NCI-H128 (cell line): Measurements from ENCODE around the gene TMEM154.

Experiments used
- DNase-seq: peaks from one replicate; lab custom pipeline; 2025; ENCODE audit not compliant: unreplicated experiment; lab: John Stamatoyannopoulos, UW

The TMEM154 gene

DNA sequence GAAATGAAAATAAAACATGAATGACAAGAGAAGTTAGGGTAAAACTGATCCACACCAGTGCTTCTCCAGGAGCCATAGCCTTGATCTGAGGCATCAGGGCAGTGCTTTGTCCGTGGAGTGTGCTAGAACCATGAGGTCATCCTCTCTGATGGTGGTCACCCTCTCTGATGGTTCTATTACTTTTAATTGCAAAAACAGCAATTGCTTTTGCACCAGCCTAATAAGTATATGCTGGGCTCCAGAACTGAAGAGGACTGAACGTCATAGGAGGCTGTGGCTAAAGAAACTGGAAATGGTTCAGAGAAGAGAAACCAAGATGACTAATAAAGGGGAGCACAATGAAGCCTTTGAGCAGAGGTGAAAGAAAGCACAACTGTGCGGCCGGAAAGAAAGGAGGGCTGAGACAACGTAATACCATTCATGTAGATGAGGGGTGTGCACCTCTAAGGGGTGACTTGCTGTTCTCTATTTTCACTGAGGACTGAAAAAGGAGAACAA is 17.0 kb upstream of the TMEM154 start:
- DNase-seq: no peak

DNA sequence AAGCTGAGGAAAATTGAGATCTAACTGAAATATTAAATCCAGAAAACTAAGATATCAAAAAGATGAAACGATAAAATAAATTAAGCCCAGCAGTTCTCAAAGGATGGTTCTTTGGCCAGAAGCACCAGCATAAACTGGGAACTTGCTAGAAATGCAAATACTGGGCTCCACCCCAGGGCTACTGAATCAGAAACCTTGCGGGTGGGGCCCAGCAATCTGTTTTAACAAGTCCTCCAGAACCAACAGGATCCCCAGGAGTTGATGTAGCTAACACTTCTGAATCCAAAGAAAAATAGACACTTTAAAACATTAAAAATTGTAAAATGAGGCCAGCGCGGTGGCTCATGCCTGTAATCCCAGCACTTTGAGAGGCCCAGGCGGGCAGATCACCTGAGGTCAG is 14.1 kb upstream of the TMEM154 start:
- DNase-seq: no peak

DNA sequence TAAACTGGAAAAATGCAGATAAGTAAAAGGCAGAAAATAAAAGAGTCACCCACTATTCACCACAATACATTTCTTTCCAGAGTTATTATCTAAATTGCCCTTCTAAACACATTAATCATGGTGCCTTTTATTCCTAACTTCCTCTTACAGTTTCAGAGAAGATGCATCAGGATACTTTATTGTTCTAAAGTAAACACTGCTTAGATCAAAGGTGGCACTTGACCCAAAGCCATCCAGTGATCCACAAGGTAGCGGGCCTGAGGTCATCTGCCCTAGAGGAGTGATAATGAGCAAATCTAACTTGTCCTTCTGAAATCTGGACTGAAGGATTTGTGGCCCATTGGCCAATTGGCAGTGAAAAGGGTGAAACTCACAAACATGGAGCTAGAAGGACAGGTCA is 12.0 kb upstream of the TMEM154 start:
- DNase-seq: no peak

DNA sequence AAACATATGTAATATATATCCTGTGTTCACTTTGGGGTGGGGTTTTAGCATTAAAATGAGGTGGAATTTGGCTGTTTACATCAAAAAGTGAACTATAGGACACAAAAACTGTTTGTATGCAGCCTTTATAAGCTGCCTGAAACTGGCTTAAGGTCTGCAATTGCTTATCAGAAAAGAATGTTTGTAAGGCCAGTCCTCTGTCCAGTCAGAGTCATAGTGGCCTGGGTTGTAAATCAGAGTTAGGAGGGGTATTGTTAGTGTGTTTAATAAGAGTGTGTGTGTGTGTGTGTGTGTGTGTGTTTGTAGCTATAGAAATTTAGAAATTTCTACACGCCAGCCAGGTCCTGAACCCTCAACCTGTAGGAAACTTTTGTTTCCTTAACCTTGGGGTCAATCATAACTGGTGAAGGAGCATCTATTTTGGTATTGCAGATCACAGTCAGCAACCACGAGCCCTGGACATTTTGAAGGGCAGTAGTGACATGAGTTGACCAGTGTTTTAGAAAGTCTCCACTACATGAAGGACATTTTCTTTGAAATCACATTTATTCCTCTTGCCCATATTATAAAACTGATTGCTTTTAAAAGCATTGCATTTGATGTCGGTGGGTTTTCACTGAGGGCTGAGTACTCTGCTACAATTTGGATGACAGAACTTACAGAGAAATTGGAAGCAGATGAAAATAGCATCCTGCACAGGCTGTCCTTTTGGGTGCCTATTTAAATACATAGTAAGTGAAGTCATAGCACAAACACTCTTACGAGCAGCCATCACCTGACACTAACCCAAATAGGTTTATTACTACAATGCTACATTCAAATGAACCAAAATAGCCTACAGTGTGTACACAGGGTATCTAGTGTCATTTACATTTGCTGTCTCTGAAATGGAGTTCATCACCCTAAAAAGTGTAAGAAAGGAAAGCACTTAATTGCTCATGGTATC is 11.2 kb upstream of the TMEM154 start:
- no peak for DNase-seq

DNA sequence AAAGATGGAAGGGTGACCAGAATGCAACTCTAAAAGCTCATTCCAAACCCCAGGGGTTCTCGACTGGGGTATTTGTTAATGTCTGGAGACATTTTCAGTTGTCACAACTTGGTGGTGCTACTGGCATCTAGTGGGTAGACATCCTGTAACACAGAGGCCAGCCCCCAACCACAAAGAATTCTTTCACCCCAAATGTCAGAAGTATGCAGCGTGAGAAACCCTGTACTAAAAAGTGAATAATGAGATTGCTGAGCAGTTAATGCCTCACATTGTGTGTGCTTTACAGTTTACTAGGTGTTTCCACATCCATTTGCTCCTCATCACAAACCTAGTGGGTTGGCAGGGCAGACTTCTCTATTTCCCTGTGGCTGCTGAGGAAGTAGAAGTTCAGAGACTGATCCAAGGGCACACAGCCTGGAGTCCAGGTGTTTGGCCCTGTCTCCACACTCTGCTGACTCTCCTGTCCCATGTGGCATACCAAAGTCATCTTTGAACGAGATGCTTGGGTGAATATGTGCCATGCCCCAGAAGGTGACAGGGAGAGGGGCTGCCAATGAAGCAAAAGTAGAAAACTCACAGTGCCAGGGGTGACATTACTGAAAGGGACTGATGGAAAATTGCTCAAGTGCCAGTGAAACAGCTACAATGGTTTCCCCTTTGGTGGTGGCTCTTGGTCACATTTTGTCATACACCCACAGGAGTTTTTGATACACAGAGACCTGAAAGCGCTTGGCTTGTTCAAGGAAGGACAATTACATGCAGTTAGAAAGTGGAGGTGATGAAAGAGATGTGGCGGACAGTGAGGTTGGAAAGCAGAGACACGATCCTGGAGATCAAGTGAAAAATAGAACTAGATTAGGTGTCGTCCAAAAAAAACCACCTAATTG is 10.1 kb upstream of the TMEM154 start:
- no peak for DNase-seq

DNA sequence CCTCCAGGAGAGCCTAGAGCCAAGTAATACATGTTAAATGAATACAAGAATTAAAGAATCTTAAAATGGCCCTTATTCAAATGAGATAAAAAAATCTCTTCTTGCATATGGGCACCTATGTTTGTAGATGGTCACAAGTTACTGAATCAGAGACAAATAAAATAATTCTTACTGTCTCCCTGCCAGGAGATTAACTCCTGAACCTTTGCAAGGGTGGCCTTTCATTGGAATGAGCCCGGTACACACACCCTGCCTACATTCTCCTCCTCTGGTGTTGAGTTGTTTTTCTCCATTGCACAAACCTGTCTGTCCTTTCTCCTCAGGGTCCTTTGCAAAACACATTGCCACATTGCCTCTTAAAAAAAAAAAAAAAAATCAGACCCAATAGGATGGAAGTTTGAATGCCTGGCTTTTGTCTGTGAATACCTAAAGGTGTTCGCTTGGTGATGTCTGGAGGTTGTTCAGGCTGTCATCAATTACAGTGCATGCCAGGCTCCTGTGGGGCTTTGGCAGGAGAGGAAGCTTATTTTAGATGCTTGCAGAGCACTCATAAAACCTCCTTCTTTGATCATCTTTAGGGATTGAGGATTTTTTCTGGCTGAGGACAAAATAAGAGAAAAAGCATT is 8.3 kb upstream of the TMEM154 start:
- DNase-seq: no peak

DNA sequence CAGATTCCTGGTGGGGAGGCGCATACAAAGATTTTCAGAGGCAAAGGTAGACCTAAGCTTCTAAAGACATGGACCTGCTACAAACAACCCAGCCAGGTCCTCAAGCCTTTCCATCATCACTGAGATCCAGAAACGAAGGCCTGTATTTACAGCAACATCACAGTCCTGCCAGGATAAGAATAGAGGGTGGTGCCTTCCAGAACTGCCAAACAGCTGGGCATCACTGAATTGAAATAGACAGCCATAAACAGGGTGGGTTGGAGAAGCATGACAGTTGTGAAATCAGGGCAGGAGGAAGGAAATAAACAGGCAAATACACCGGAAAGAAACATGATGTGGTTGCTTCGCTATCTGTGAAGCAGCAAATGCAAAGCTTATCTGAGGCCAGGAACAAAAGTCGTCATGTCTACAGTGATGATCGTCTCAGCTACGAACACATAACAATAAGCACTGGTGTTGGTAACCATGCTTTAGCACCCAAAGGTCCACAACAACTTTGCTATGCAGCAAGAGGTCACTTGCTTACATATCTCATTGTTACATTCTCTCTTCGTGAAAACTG is 6.7 kb upstream of the TMEM154 start:
- no peak for DNase-seq

DNA sequence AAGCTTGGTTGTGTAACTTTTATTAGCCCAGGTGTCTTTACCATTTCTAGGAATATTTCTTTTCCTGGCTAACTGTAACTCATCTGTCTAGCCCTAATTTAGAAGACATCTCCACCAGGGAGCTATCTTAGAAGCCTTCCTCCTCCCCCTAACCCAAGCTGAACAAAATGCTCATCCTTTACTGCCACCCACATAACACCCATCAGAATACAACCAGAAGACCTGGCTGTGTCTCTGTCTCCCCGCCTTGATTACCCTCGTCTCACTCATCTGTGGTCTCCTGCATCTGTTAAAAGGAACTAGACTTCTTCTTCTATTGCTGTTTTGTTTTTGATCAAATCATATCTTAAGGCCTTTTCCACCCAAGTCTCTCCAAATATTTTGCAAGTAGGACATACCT is 4.8 kb upstream of the TMEM154 start:
- no peak for DNase-seq

DNA sequence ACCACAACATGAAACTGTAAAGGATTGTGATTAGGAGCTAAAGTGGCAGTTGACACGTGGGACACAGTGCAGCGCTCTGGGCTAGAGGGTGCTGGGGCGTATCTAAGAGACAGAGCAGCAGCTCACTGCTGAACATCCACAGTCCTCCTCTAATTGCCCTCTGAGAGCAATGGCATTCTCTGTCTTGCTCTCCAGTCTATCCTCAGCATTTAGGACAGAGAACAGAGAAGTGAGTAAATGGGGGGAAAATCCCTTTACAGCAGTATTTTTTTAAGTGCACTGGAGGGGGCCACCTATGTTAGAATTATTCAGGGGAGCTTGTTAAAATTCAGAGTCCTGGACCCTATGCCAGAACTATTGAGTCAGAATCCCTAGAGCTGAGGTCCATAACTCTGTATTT is 4.2 kb upstream of the TMEM154 start:
- DNase-seq: no peak

DNA sequence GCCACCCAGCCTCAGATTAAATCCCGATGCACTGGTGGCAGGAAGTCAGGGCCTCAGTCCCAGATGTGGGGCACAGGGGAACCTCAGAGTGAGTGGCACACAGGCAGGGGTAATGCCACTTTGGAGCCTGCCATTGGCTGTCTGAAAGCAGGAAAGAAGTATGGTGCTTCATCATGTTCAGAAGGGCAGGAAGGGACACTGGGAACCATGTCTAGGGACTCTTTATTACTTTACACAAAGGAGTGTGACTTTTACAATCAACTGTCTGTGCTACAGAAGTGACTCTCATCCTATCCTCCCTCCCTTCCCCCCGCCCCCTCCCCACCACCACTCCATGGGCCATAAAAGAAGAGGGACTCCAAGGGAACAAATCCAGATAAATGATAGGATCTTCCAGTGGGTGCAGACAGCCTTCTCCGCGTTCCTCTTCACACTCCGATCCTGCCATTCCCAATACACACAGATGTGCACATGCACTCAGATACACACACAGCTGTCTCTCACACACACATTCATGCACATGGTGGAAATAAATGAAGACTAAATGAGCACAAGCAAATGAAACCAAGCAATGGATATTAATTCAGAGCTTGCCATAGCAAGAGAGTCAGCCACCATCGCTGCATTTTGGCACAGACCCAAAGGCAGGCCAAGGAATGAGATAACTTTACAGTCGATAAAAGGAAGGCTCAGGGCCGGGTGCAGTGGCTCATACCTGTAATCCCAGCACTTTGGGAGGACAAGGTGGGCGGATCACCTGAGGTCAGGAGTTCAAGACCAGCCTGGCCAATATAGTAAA is 2.5 kb upstream of the TMEM154 start:
- DNase-seq: no peak

DNA sequence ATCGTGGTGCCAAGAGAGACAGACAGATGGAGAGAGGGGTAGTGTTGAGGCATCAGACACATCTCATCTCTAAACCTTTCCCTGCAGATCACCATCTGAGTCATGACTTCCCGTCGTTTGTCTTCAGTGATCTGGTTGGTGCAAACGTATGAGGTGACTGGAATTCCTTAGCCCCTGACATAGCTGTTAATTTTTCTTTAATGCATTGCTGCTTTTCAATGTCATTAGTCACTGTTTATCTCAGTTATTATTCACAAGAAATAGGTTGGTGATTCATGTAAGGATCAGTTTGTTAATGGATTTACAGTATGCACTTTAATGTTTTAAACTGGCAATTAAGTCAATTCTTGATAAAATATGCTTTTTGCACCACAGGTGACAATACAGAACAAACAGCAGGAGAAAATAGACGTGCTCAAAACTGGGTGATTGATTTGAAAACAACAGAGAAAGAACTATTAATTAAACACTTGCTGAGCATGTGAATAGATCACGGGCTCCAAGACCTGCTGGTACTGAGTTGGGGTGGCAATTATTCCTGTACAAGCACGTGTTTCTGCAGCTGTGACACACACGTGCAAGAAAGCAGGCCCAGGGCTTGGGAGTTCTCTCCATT is 1.3 kb upstream of the TMEM154 start:
- DNase-seq: no peak

DNA sequence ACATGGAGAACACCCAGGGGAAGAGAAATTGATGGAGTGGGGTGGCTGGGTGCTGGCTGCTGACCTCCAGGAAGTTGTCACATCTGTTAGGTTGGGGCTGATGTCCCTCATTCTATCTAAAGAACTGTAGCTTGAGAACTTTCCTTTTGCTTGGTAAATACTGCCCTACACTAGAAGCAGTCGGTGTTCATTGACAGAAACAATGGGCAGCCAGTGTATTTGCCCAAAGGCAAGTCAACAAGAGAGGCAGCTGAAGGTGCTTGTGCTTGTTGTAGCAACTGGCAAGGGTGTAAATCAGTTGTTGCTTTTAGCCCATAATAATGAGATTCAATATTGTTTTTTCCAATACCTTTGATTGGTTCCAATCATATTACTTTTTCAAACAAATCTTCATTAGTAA is 956 bp downstream of the TMEM154 start:
- DNase-seq: no peak

DNA sequence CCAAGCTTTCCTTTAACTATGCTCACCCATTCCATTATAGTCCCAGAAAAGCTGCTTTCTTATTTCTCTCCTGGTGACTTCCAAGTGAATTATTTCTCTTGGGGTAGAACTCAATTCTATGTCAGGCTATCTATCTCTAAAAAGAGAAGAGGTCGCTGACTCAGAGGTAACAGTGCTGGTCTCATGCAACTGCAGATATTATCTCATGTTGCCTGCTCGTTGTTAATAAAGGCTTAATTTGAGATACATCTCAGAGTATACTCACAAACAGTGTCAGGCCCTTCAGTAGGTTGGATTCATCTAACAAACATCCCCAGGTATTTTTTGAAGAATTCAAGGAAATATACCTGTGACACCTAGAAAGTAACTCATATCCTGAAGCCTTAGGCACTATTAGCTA is 2.7 kb downstream of the TMEM154 start:
- DNase-seq: no peak

DNA sequence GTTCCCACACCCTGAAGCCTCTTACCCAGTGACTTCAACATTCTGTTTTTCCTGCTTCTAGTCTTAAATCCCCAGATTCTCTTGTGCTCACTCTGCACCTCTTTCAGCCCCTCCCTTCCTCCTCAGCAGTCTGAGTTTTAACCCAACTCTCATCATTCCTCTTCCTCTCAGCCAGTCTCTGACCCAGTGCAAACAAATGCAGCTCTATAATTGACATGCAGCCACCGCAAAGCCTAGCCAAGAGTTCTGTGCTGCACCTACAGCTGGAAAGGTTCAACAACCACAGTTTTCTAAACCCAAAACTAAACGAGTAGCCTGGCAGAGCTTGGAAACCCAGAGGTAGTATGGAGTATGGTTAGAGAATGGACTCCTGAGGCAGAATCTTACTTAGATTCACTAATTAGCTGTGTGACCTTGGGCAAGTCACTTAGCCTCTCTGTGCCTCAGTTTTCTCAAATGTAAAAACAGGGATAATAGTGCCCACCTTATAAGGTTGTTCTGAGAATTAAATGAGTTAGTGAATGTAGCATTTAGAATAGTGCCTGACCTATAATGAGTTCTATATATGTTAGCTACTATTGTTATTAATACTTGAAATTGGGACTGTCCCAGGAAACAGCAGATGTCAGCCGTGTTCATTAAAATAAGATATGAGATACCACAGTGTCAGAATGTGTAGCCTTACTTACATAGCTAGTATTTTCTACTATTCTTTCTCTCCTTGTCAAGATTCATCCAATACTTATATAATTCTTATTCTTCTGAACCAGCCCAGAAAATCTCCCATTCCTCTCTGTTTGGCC is 3.5 kb downstream of the TMEM154 start:
- no peak for DNase-seq

DNA sequence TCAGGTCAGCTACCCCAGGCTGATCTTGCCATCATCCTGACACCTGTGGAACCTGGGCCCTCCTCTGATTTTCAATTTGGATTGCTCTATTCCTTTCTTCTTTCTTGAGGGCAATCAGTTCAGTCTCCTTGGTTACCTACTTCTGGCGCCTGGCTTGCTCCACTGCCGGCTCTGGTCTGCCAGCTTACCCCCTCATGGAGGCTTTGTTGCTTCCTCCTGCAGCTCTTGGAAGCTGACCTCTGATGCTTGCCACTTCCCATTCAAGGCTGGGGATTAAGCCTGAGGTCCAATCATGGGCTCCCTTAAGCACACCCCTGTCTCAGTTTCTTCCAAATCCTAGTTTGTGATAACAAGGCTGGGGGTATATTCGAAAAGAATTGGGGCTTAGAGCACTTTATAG is 5.4 kb downstream of the TMEM154 start:
- no peak for DNase-seq

DNA sequence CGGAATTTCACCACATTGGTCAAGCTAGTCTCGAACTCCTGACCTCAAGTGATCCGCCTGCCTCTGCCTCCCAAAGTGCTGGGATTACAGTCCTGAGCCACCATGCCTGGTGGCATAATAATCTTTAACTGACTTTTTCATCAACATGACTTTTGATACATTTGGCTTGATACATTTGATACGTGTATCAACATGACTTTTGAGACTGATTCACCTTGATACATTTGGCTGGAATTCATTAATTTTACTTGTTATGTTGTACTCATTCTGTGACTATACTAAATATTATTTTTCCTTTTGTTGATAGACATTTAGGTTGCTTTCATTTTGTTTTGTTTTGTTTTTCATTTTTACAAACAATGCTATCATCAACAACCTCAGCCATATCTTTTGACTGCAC is 6.3 kb downstream of the TMEM154 start:
- no peak for DNase-seq

DNA sequence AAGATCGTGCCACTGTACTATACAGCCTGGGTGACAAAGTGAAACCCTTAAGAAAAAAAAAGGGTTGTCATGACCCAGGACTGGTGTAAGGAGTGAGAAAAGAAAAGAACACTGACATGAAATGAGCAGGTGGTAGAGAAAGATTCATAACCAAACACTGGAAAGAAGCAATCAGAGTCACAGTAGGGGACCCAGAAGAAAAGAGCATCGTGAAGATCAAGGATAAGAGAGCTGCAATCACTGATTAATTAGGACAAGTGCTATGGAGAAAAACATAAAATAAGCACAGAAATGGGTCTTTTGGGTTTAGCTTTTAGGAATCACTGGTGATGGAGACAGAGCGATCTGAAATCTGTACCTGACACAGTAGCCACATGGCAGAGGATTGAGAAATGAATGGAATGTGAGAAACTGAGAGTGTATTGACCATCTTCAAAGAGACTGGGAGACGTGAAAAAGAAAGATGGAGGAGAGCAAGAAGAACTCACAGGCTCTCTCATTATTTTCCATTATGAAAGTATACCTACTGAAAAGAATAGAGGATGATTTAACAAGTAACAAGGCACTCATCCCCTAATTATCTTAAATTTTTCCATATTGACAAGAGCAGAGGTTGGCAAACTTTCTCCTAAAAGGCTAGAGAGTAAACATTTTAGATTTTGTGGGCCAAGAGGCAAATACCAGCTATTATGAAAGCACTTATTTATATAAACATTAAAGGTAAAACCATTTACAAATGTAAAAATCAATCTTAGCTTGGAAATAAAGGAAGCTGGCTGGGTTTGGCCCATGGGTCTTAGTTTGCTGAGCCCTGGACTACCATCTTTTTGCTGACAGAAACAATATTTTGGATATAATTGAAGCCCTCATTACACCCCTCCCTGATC is 7.3 kb downstream of the TMEM154 start:
- no peak for DNase-seq

DNA sequence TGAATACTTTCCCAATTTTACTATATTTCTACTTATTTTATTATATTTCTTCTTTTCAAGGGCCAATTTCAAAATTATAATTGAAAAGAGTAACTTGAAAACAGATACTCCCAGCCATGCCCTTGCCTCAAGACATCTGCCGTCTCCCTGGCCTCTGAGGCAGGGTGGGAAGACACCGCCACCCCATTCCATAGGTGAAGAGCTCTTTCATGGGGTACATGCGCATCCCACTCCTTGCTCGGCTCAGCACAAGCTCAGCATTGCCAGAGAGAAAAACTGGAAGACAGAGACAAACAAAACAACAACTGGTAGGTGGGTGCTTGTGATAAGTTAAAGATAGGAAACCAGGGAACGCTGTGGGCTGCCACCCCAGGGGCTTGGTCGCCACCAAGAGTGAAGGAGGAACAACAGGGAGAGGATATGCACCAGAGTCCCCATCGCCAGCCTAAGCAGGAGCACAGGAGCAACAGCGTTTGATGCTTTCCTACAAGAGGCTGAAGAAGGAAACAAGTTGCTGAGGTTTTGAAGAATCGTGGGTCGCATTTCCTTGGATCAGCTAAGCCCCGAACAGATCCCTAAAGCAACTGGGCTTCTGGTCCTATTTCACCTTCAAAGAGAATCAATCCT is 11.3 kb downstream of the TMEM154 start:
- no peak for DNase-seq
